GDM1 (cell line): ENCODE measurements around the gene NEFH.
"Not testable (repeated sequence)": the region's sequence is repeated elsewhere in the genome, so short reads cannot be mapped to it uniquely, and the experiment has no call there.

Source experiments
- DNase-seq: peaks from one replicate; lab custom pipeline; 2025; lab: John Stamatoyannopoulos, UW

The NEFH gene

GRCh38 chr22:29461263-29461662 lies 18.8 kb upstream of the NEFH start:
- no peak for DNase-seq

GRCh38 chr22:29463629-29464028 lies 16.4 kb upstream of the NEFH start:
- DNase-seq: no peak

GRCh38 chr22:29464581-29464980 lies 15.4 kb upstream of the NEFH start:
- DNase-seq: no peak

GRCh38 chr22:29469755-29470154 lies 10.3 kb upstream of the NEFH start:
- DNase-seq: no peak

- DNase-seq: no peak
Measured at GRCh38 chr22:29470159-29470855, 9.7 kb upstream of the NEFH start.

- DNase-seq: no peak
Measured at GRCh38 chr22:29473001-29473400, 7.0 kb upstream of the NEFH start.

GRCh38 chr22:29475550-29475949 lies 4.5 kb upstream of the NEFH start:
- no peak for DNase-seq

- no peak for DNase-seq
Measured at GRCh38 chr22:29476116-29476515, 3.9 kb upstream of the NEFH start.

- DNase-seq: no peak
Measured at GRCh38 chr22:29477723-29478318, 2.2 kb upstream of the NEFH start.

GRCh38 chr22:29478326-29479276 lies 1.4 kb upstream of the NEFH start:
- peak; percentile 17 for DNase-seq

GRCh38 chr22:29480262-29480511 lies 169 bp downstream of the NEFH start:
- DNase-seq: no peak

- peak; percentile 65 for DNase-seq
Measured at GRCh38 chr22:29480512-29481264, 670 bp downstream of the NEFH start.

- DNase-seq: no peak
Measured at GRCh38 chr22:29481265-29482000, 1.4 kb downstream of the NEFH start.

- DNase-seq: no peak
Measured at GRCh38 chr22:29482253-29482652, 2.2 kb downstream of the NEFH start.

- no peak for DNase-seq
Measured at GRCh38 chr22:29482726-29483125, 2.7 kb downstream of the NEFH start.

- DNase-seq: no peak
Measured at GRCh38 chr22:29483254-29483653, 3.2 kb downstream of the NEFH start.

GRCh38 chr22:29484642-29485041 lies 4.6 kb downstream of the NEFH start:
- no peak for DNase-seq

GRCh38 chr22:29485448-29485847 lies 5.4 kb downstream of the NEFH start:
- DNase-seq: no peak

- no peak for DNase-seq
Measured at GRCh38 chr22:29487426-29487986, 7.5 kb downstream of the NEFH start.

GRCh38 chr22:29489127-29489780 lies 9.2 kb downstream of the NEFH start:
- DNase-seq: not testable (repeated sequence)

GRCh38 chr22:29491012-29491411 lies 11.0 kb downstream of the NEFH start:
- DNase-seq: no peak
